GM18519 (cell line): ENCODE data around the gene TRIP4.
"Not testable (repeated sequence)": the region's sequence is repeated elsewhere in the genome, so short reads cannot be mapped to it uniquely, and the experiment has no call there.

Source experiments
- ATAC-seq: cut with Tn5 transposase; IDR thresholded peaks from one replicate; pipeline ENCODE4 v1.9.1; 2021; ENCODE audit warnings: mild to moderate bottlenecking, moderate library complexity; ENCODE audit not compliant: unreplicated experiment, low FRiP score

TRIP4 gene

DNA sequence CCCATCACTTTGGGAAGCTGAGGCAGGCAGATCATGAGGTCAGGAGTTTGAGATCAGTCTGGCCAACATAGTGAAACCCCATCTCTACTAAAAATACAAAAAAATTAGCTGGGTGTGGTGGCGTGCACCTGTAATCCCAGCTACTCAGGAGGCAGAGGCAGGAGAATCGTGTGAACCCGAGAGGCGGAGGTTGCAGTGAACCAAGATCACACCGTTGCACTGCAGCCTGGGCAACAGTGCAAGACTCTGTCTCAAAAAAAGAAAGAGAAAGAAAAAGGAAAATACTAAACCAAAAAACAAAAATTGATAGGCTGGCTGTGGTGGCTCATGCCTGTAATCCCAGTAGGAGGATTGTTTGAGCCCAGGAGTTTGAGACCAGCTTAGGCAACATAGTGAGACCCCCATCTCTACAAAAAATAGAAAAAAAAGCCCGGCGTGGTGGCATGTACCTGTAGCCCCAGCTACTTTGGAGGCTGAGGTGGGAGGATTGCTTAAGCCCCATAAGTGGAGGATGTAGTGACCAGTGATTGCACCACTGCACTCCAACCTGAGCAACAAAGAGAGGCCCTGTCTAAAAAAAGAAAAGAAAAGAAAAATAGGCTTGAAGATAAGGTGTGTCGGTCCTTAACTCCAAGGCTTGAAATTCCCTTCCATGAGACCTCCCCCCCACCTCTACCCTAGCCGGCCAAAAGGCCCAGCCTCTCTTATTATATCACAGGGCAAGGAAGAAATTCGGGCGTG lies 7.3 kb upstream of the TRIP4 start:
- not testable (repeated sequence) for ATAC-seq

DNA sequence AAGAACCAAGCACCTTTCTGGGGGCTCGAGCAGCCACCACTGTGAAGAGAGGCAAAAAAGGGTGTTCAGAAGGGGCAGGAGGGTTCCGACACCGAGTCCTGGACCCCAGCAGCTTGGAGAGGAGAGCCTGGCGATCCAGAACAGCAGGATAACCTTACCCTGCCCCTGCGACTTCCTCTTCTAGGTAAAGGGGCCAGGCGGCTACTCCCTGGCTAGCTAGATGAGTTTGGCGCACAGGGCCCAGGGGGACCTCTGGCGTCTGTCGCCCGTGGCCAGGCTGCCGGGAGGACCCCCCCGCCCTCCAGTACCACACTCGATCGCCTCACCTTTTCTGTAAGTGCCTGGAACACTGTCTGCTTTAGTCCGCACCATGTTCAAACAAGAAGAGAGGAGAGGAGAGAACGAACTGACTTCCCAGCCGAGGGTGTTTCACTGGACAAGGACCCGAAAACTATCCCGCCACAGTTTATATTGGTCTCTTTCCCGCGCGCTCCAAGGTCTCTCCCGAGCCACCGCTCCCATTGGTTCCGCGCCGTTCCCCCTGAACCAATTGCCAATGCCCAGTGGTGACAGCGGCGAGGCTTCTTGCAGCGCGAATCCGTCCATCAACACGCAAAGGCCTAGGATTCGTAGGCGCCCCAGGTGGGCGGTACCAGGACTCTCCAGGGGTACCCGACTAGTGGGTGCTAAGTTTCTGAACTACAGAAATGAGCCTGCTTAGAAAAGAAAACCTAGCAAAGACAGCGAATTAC lies 6.5 kb upstream of the TRIP4 start, which contains the start of gene PCLAF:
Gene PCLAF, minus strand, starts transcription at position 442 of the 752 bp plus-strand sequence. Its CDS starts 70 bp downstream, at position 372.
- ATAC-seq, result peak; percentile 88

DNA sequence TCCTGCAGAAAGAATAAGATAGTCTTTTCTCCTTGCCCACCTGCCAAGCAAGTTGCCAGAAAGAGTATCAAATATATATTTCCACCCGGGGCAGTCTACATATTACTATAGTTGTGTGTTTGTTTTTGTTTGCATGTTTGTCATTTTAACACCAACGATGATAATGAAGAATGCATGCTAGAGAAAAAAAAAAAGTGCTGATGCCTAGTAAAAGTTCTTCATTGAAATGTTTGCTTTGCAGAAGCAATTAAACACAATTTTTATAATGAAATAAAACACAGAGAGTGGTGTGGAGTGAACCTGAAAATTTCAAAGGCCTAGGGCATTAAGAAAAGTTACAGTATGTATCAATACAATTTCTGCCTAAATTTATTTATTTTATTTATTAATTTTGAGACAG lies 3.9 kb upstream of the TRIP4 start:
- no peak for ATAC-seq

DNA sequence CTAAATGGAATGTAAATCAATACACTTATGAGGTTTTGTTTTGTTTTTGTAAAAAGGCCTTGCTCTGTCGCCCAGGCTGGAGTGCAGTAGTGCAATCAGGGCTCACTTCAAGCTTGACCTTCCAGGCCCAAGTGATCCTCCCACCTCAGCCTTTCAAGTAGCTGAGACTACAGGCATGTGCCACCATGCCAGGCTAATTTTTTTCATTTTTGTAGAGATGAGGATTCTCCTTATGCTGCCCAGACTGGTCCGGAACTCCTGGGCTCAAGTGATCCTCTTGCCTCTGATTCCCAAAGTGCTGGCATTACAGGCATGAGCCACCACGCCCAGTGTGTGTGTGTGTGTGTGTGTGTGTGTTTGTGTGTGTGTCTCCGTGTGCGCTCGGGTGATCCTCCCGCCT lies 1.3 kb upstream of the TRIP4 start:
- ATAC-seq, result no peak

DNA sequence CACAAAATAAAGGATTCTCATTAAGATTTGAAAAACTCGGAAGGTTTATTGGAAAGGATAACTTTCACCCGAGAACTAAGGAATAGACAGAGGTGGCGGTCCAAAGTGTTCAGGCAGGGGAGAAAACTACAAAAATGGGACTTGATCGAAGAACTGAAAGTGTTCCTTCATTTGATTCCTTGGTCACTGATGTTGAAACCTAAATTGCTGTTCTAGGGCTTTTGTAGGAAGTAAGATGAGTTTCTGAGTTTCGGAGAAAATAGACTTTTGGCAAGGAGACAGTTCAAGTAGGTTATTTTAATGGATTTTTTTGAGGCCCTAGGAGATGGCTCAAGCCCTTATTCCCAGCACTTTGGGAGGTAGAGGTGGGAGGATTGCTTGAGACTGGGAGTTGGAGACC lies 1.4 kb downstream of the TRIP4 start:
- no peak for ATAC-seq

DNA sequence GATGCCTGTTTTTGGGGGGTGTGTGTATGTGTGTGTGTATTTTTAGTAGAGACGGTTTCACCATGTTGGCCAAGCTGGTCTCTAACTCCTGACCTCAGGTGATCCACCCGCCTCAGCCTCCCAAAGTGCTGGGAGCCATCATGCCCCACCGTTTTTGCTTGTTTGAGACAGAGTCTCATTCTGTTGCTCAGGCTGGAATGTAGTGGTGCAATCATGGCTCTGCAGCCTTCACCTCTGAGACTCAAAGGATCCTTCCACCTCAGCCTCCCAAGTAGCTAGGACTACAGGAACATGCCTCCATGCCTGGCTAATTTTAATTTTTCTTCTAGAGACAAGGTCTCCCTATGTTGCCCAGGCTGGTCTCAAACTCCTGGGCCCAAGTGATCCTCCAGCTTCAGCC lies 4.8 kb downstream of the TRIP4 start:
- ATAC-seq, result not testable (repeated sequence)

DNA sequence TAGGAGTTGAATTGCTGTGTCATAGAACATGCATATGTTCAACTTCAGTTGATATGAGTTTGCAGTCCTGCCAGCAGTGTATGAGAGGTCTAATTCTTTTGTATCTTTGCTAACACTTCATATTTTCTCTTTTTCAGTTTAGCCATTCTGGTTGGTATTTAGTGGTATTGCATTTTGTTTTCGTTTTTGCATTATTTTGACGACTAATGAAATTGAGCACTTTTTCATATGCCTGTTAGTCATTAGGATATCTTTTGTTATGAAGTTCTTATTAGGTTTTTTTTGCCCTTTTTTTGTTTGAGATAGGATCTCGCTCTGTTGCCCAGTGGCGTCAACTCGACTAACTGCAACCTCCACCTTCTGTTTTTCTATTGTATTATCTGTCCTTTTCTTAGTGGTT lies 9.2 kb downstream of the TRIP4 start:
- ATAC-seq, result no peak

DNA sequence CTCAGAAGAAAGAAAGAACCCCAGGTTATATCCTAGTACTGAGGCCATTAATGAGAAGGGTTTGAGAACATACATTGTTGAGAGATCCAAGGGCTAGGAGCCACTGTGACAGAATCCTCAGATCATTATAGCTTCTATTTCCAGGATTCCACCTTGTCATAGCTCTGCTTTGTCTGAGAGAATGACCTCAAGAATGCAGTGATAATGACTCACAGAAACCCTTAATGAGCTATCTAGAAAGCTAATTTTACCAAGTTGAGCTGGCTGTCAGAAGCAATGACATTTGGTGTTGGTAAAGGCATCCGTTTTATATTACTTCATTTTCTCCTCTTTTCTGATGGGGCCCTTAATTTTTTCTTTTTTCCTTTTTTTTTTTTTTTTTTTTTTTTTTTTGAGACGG lies 10.9 kb downstream of the TRIP4 start:
- ATAC-seq, result no peak

DNA sequence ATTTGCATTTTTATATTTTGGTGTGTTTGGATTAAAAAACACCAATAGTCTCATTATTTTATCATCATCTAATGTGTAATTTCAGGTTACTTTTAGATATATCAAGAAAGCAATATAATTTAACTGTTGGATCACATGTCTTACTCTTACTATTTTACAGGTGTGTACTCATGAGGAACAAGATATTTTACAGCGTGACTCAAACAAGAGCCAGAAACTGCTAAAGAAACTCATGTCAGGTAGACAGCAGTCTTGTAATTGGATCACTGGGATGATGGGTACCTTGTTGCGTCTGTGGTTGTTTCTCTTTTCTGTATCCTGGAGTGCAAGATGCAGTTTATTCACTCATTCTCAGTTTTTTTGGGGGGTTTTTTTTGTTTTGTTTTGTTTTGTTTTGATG lies 12.9 kb downstream of the TRIP4 start:
- no peak for ATAC-seq

DNA sequence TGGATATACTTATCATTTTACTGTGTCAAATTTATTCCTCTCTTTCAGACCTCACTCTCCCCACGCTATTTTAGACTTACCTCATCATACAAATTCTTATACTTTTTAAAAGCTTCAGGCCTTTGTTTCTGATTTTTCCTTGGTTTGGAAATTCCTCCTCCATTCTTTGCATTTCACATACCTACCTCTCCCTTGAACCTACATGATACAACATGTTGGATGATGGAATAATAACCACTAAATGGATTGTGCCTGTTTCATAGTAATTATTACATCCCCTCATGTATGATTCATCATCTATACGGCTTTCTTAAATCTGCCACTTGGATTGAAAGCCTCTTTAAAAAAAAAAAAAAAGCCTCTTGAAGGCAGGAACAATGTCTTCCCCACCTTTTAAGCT lies 24.6 kb downstream of the TRIP4 start:
- ATAC-seq, result no peak

DNA sequence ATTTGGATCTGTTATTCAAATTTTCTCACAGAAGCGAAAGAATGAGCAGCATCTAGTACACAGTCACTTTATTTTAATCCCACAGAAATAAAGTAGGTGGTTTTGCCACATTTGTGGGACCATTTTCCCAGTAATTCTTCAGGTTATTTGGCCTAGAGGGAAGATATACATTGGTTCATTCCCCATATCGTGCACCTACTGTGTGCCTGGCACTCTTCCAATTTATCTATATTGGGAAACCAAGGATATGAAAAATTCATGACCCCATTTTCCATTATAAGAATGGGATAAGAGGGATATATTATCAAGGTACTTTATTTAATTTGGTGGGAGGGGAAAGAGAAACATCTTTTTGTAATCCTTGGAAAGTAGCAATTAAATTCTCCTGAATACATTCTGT lies 35.1 kb downstream of the TRIP4 start:
- no peak for ATAC-seq

DNA sequence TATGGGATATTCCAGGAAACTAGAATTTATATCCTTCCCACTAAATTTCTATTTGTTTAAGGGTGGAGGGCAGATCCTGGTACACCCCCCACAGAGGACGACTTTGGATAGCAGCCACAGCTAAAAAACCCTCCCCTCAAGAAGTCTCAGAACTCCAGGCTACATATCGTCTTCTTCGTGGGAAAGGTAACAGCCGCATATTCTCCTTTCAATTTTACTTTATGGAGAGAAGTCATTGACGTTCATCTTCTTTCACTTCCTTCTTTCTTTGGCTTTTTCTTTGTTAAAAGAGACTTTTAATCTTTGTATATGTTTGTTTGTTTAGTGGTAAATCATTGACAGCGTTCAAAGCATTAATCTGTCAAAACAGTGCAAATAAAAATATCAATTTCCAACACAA lies 36.3 kb downstream of the TRIP4 start:
- ATAC-seq, result no peak

DNA sequence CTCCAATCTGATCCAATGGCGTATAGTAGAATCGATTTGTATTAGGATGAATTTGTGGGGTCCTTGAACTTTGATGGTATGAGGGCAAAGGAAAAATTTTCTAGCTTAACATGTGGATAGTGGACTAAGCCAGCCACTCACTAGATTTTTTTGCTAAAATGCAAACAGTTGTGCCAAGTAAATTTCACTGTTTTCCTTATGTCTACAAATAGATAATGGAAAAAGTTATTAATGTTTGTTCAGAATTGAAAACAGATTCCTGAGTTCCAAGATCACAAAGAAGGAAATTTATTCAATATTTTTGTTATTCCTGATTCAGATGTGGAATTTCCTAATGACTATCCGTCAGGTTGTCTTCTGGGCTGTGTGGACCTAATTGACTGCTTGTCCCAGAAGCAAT lies 37.6 kb downstream of the TRIP4 start:
- no peak for ATAC-seq

DNA sequence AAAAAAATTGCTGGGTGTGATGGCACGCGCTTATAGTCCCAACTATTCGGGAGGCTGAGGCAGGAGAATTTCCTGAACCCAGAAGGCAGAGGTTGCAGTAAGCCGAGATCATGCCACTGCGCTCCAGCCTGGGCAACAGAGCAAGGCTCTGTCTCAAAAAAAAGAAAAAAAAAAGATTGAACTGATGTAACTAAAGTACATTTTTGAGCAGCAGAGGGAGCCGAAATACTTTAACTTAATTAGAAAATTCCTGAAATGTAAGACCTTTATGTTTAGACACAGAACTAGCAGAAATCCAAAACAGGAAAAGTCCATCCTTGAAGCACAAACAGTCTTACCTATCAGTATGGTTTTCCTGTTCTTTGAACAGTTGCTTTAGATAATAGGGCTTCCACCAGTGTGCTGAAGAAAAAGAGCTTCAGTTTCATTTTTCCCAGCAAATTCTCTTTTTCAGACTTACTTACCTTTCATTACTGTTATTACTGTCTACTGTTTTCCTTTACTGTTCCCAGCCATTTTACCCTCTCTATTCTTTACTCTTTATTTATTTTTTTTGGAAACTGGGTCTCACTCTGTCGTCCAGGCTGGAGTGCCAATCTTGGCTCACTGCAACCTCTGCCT lies 39.3 kb downstream of the TRIP4 start:
- ATAC-seq, result no peak

DNA sequence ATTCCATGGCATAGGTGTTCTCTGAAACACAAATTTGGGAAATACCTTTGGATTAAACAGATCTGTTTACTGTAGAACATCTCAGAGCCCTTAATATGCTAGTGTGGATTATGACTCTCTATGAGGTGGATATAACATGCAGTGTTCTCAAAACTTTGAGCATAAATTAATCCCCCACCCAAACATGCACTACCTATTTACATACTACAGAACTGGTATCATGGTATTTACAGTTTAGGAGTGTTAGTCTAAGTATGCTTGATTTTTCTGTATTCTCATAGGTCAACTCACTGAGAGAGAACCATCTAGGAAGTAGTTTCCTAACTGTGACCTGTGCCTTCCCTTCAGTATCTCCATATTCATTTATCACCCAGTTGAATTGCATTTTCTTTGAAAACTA lies 41.8 kb downstream of the TRIP4 start:
- no peak for ATAC-seq

DNA sequence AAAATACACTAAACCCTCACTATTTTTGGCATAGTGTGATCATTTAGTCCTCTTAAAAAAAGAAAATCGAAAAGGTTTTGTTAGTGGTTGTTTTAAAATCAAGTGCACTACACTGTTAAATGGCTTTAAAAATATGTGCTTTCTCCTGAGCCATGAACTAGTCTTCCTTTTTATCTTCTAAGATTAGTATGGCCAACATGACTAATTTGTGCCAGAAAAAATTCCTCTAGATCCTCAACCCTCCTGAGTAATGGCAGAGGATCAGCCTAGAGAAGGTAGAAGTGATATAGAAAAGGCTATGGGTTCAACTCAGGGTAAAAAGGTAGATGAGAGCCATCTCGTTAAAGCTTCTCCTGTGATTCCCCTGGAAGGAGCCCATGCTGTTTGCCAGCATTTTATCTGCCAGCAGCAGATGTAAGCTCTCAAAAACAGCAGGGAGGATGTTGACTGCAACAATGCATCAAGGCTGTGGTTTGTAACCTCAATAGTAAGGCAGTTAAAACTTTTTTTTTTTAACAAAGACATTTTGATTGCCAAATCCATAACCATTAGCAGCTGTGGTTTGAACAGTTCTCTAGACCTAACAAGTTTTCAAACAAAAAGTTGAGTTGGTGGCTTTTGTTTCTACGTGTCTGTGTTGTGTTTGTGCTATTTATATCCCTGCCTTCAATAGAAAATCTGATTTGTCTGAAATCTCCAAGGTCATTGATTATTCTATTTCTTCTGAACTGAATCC lies 42.5 kb downstream of the TRIP4 start:
- ATAC-seq, result no peak

DNA sequence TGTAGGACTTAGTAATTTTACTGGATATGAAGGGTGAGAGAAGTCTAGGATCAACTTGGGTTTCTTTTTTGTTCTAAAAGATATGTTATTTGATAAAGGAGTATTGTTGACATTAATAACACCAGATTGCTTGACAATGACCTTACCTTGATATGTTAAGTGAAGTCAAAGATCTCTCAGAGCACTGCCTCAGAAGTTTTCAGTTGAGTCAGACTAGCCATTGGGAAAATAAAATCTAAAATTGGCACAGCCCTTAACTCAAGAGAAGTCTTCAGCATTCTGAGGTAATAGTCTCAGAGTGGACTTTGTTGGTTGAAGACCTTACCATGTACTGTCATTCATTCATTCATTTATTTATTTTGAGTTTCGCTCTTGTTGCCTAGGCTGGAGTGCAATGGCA lies 50.3 kb downstream of the TRIP4 start:
- ATAC-seq, result no peak

DNA sequence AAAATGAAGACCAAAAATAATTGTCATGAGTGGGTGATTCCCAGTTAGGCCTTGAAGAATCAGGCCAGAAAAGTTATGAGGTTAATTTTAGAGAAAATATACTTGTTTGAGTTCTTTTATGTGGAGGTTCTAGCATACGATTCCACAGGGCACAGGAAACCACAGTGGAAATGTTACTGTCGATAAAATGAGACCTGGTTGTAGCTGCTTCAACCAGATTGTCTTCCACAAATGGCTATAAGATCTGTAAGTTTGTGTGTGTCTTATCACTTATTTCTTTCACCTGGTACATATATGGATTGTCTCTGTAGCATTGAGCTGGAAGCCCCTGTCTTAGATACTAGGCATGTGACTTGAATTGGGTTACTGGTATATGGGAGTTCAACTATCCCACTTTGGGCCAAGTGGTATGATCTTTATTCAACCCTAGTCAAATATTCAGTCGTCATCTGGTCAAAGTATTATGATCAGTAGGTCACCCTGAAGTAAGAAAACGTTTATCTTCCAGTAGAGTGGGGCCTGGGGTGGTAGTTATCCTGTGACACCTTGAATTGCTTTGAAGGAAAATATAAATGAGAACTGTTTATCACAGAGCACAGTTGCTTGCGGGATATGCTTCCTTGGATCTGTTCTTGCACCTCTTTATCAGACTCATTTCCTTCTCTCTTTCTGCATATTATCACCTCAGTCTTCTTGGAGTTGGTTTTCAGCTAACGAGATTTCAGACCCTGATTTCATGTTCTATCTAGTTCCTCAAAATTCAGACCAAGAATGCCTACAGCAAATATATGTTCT lies 51.2 kb downstream of the TRIP4 start:
- ATAC-seq, result no peak

DNA sequence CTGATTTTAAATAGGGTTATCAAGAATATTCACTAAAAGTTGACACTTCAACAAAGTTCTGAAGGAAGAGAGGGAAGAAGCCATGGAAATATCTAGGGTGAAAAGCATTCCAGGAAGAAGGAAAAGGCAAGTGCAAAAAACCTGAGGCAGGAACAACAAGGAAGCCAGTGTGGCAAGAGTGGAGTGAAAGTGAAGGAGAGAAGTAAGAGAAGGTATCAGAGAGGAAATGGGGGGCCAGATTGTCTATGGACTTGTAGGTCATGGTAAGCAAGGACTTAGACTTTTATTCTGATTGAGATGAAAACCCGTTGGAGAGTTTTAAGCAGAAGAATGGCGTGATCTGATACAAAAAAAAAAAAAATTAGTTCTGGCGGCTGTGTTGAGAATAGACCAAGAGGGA lies 54.2 kb downstream of the TRIP4 start:
- ATAC-seq, result no peak

DNA sequence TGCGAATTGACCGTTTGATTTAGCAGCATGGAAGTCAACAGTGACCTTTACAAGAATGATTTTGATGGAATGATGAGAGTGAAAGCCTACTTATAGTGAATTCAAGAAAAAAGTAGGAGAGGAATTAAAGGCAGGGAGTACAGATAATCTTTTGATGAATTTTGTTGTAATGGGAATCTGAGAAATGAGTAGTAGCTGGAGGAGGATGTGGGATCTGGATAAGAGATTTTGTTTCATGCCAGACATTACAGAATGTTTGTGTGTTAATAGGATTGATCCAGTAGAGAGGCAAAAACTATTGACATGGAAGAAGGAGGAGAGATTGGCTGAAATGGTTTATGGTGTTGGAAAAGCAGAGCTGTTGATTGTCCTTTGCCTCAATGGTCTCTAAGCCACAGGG lies 55.4 kb downstream of the TRIP4 start:
- ATAC-seq, result no peak
